MM.1S (cell line): ENCODE data around the gene TGM5.

Experiments used
- DNase-seq: peaks from one replicate; pipeline ENCODE4 v3.0.0-alpha.2; 2015
- H2AFZ ChIP-seq: fragments of 300-600 bp; sonication (generic); 2 replicates; pipeline ENCODE4 v1.6.0; 2016; ENCODE audit warnings: antibody characterized with exemption, low read length
- H3F3A ChIP-seq: fragments of 300-600 bp; sonication (generic); 2 replicates; pipeline ENCODE4 v1.6.1; 2016; ENCODE audit warnings: mild to moderate bottlenecking, antibody characterized with exemption, low read length, moderate library complexity, mixed read lengths; ENCODE audit not compliant: insufficient read depth
- H3K27ac ChIP-seq: fragments of 300-600 bp; sonication (generic); 2 replicates; pipeline ENCODE4 v1.5.1; 2016; ENCODE audit warnings: mild to moderate bottlenecking, low read length
- H3K27me3 ChIP-seq: fragments of 300-600 bp; sonication (generic); replicated peaks from 2 replicates; pipeline ENCODE4 v1.6.0; 2016; ENCODE audit warnings: low read length; ENCODE audit not compliant: insufficient read depth
- H3K36me3 ChIP-seq: fragments of 300-600 bp; sonication (generic); replicated peaks from 2 replicates; pipeline ENCODE4 v1.6.1; 2016; ENCODE audit warnings: mild to moderate bottlenecking, low read length, mixed read lengths; ENCODE audit not compliant: insufficient read depth
- H3K4me1 ChIP-seq: fragments of 300-600 bp; sonication (generic); 2 replicates; pipeline ENCODE4 v1.6.1; 2016; ENCODE audit warnings: low read length, mixed read lengths
- H3K4me2 ChIP-seq: fragments of 300-600 bp; sonication (generic); 2 replicates; pipeline ENCODE4 v1.6.0; 2016; ENCODE audit warnings: low read depth, low read length
- H3K4me3 ChIP-seq: fragments of 300-600 bp; sonication (generic); 2 replicates; pipeline ENCODE4 v1.5.1; 2016; ENCODE audit warnings: low read length, mixed read lengths
- H3K79me2 ChIP-seq: fragments of 300-600 bp; sonication (generic); 2 replicates; pipeline ENCODE4 v1.6.1; 2016; ENCODE audit warnings: mixed run types, low read length, mixed read lengths
- H3K9ac ChIP-seq: fragments of 300-600 bp; sonication (generic); 2 replicates; pipeline ENCODE4 v1.6.1; 2016; ENCODE audit warnings: low read length, mixed read lengths
- H3K9me2 ChIP-seq: fragments of 300-600 bp; sonication (generic); replicated peaks from 2 replicates; pipeline ENCODE4 v1.6.1; 2016; ENCODE audit warnings: mild to moderate bottlenecking, low read length, mixed read lengths; ENCODE audit not compliant: insufficient read depth
- H3K9me3 ChIP-seq: fragments of 300-600 bp; sonication (generic); replicated peaks from 2 replicates; pipeline ENCODE4 v1.6.1; 2016; ENCODE audit warnings: mild to moderate bottlenecking, low read length, mixed read lengths; ENCODE audit not compliant: insufficient read depth
- H4K20me1 ChIP-seq: fragments of 300-600 bp; sonication (generic); 2 replicates; pipeline ENCODE4 v1.6.1; 2016; ENCODE audit warnings: mild to moderate bottlenecking, low read length, moderate library complexity, mixed read lengths; ENCODE audit not compliant: insufficient read depth
- EZH2 ChIP-seq: fragments of 300-600 bp; sonication (generic); optimal IDR thresholded peaks from 2 replicates; pipeline ENCODE3; 2017; ENCODE audit warnings: low read depth, mild to moderate bottlenecking, antibody characterized with exemption, low read length, mixed read lengths
- EZH2phosphoT487 ChIP-seq: fragments of 300-600 bp; sonication (generic); IDR thresholded peaks from 2 replicates; pipeline ENCODE4 v1.6.1; 2018; ENCODE audit warnings: antibody characterized with exemption, low read length
- TF ChIP-seq, protein P1 (sequence below): fragments of 300-600 bp; sonication (generic); IDR thresholded peaks from 2 replicates; pipeline ENCODE4 v1.5.1; 2016; ENCODE audit warnings: antibody characterized with exemption, low read length, mixed read lengths

TGM5 gene

GRCh38 chr15:43281926-43282602, 15.3 kb upstream of the TGM5 start:
- Histone ChIP-seq H2AFZ (no peak overlapping the region), H3K9me3 (no peaks in the 10 kb centered on the region), H3K27me3 (no peaks in the 10 kb centered on the region), H3K4me1 (no peaks in the 10 kb centered on the region), H3K4me3 (no peak overlapping the region), H3K9me2 (no peaks in the 10 kb centered on the region), H3F3A (no peaks in the 10 kb centered on the region), H3K27ac (no peak overlapping the region), H3K4me2 (no peak overlapping the region), H3K9ac (no peak overlapping the region), H4K20me1 (no peaks in the 10 kb centered on the region), H3K79me2 (no peaks in the 10 kb centered on the region), H3K36me3 (no peaks in the 10 kb centered on the region)
- DNase-seq = no peak
- TF ChIP-seq EZH2 (no peak), EZH2phosphoT487 (no peak)
- TF ChIP-seq, protein P1, sequence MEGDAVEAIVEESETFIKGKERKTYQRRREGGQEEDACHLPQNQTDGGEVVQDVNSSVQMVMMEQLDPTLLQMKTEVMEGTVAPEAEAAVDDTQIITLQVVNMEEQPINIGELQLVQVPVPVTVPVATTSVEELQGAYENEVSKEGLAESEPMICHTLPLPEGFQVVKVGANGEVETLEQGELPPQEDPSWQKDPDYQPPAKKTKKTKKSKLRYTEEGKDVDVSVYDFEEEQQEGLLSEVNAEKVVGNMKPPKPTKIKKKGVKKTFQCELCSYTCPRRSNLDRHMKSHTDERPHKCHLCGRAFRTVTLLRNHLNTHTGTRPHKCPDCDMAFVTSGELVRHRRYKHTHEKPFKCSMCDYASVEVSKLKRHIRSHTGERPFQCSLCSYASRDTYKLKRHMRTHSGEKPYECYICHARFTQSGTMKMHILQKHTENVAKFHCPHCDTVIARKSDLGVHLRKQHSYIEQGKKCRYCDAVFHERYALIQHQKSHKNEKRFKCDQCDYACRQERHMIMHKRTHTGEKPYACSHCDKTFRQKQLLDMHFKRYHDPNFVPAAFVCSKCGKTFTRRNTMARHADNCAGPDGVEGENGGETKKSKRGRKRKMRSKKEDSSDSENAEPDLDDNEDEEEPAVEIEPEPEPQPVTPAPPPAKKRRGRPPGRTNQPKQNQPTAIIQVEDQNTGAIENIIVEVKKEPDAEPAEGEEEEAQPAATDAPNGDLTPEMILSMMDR = no peak

DNA sequence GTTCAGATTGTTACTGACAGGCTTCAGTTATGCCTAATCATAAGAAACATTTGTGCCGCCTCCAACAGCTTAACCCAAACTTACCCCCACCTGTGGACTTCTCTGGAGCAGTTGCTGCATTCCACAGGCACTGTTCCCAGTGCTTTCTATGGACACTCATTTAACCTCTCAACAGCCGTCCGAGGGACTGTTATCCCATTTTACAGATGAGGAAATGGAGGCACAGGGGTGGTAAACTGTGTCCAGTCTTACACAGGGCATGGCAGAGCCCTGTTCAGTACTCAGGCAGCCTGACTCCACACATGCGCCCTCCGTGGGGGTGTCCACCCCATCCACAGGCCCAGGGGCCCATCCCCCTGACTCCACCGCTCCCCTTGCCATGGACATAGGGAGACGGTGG, 14.3 kb upstream of the TGM5 start:
- H3K27me3 ChIP-seq = no peaks in the 10 kb centered on the region
- no peaks in the 10 kb centered on the region for H3K9me2 ChIP-seq
- TF ChIP-seq, protein P1 = no peak
- TF ChIP-seq EZH2 = no peak
- no peak for TF ChIP-seq EZH2phosphoT487
- DNase-seq = no peak
- H4K20me1 ChIP-seq = no peaks in the 10 kb centered on the region
- H3K36me3 ChIP-seq = no peaks in the 10 kb centered on the region
- H3K79me2 ChIP-seq = no peaks in the 10 kb centered on the region
- H3K9ac ChIP-seq = no peak overlapping the region
- H3F3A ChIP-seq = no peaks in the 10 kb centered on the region
- H3K27ac ChIP-seq = no peak overlapping the region
- no peak overlapping the region for H2AFZ ChIP-seq
- no peak overlapping the region for H3K4me2 ChIP-seq
- H3K4me3 ChIP-seq = no peak overlapping the region
- H3K4me1 ChIP-seq = no peaks in the 10 kb centered on the region
- H3K9me3 ChIP-seq = no peaks in the 10 kb centered on the region

DNA sequence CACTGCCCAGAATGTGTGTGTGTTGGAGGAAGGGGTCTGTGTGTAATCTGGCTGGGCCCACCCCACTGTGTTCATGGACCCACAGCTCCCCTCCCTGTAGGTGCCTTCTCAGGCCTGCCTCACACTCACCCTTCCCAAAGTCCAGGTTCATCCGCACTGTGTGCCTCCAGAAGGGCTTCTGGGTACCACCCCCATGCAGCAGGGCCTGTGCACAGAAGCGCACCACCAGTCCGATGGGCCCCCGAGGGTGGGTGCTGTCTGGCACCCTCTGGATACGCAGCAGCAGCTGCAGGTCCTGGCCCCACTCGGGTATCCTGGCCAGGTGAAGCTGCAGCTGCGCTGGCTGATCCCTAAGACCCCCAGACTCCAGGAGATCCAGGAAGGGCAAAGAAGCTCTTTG, 12.8 kb upstream of the TGM5 start:
- Histone ChIP-seq H3K4me1 (no peaks in the 10 kb centered on the region), H2AFZ (no peak overlapping the region), H3K27me3 (no peaks in the 10 kb centered on the region), H3K9me2 (no peaks in the 10 kb centered on the region), H3K36me3 (no peaks in the 10 kb centered on the region), H3K9me3 (no peaks in the 10 kb centered on the region), H3F3A (no peaks in the 10 kb centered on the region), H4K20me1 (no peaks in the 10 kb centered on the region), H3K9ac (no peak overlapping the region), H3K4me2 (no peak overlapping the region), H3K27ac (no peak overlapping the region), H3K4me3 (no peak overlapping the region), H3K79me2 (no peaks in the 10 kb centered on the region)
- DNase-seq = no peak
- TF ChIP-seq EZH2phosphoT487 (no peak), EZH2 (no peak)
- TF ChIP-seq, protein P1 = no peak
